Smooth muscle cell of the coronary artery (primary cell): ENCODE measurements around the gene EEPD1. TPM values are rescaled to one million over a fixed set of nuclear protein-coding genes. Genes with fewer than 3 reads are reported as not detected.

Experiments
- total RNA-seq: library from RNA; depleted of rRNA; stranded (reverse); fragments of >200 nt; gene quantifications from 2 replicates; pipeline ENCODE4 v1.2.3, GENCODE V29; 2014; ENCODE audit warnings: low replicate concordance

The EEPD1 gene
- total RNA-seq, result 0.75 and 11.3 TPM in 2 replicates

DNA sequence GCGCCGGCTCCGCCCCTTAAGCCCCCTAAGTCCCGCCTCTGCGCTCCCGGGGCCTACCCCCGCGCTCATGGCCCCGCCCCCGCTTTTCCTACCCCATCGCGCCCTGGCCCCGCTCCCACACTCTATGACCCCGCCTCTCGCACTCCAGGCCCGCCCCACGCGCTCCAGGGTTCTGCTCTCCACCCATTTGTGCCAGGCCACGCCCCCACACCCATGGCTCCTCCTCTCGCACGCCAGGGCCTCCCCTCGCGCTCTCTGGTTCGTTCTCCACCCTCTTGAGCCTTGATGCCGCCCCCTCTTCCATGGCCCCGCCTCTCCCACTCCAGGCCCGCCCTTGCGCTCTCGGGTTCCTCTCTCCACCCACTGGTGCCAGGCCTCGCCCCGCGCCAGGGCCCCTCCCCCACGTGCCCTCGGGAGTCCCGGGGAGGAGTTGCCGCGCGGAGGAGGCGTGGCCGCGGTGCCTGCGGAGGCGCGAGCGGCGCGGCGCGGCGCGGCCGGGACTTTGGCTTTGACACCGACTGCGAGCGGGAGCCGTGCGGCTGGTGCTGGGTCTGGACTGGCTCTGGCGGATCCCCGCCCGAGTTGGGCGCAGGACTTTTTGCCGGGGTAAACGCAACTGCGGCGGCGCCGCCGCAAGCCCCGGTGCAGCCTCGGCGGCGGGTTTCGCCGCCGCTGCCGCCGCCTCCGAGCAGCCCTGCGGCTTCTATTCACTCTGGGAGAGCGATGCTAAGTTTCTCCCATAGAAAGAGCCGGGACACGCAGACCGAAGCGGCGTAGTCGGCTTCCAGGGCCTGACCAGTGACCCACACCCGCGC is at the start of gene EEPD1:
EEPD1 (plus strand) TSS at position 499 of the 815 bp plus-strand sequence. CDS start 1,071 bp downstream, outside the sequence.

Other genes starting within 250 kb of the EEPD1 start
- 2.1 and 14.5 TPM in 2 replicates for gene ANLN, start 236.6 kb downstream of the EEPD1 start, total RNA-seq